GM21367 (cell line): ENCODE data around the gene SOX5.

Experiments used
- ATAC-seq: cut with Tn5 transposase; IDR thresholded peaks from one replicate; pipeline ENCODE4 v1.9.1; 2021; ENCODE audit not compliant: unreplicated experiment

SOX5 gene

DNA sequence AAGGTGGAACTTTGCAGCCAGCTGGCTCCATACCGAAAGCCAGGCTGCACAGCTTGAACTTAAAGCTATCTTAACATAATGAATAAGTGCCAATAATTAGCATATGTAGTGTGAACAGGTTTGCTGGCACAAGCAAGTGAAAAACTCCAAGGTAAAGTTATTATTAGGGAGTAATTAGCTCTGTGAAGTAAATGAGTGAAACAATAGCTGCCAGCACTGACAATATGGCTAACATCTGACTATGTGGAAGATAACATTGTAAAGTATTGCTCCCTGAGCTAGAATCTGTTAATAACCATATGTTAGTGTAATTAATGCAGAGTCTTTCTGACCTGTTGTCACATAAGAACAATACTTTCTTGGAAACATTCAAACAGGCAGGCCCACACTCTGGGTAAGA is 246.4 kb downstream of the SOX5 start:
- no peak for ATAC-seq

DNA sequence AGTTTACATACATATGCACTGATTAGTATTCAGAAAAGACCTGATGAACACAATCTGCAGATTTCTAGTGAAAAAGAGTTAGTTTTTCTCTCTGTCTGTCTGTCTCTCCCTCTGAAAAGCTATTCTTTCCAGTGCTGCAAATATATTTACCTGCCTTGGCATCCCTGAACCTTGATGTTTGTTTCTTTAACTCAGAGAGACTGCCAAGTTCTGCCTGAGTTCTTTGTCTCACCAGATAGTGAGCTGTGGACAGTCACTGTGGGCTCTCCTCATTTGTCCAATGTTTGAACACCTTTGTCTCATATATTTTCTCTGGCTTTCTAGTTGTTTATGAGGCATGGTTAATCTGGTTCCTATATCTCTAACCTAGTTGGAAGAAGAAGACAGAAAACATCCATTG is 250.4 kb downstream of the SOX5 start:
- ATAC-seq, result no peak

GRCh38 chr12:23694920-23695319 is 254.6 kb downstream of the SOX5 start:
- ATAC-seq, result no peak

GRCh38 chr12:23694307-23694706 is 255.2 kb downstream of the SOX5 start:
- no peak for ATAC-seq

GRCh38 chr12:23687947-23688346 is 261.5 kb downstream of the SOX5 start:
- no peak for ATAC-seq

DNA sequence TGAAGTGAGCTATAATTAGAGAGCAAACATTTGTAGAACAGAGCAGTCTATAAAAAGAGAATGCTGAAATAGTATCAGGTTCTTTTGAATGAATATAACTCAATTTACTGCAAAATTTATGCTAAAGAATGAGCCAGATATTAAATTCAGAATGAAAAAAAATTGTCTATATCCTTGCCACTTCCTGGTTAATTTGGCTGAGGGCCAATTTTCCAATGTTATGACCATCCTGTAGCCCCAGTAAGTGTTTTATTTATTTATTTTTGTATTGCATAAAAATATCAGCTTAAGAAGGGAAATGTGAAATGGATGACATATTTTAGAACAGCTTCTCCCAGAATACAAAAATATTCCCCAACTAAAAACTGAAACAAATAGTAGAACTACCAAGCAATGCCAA is 263.4 kb downstream of the SOX5 start:
- no peak for ATAC-seq

GRCh38 chr12:23684121-23684520 is 265.3 kb downstream of the SOX5 start:
- no peak for ATAC-seq

DNA sequence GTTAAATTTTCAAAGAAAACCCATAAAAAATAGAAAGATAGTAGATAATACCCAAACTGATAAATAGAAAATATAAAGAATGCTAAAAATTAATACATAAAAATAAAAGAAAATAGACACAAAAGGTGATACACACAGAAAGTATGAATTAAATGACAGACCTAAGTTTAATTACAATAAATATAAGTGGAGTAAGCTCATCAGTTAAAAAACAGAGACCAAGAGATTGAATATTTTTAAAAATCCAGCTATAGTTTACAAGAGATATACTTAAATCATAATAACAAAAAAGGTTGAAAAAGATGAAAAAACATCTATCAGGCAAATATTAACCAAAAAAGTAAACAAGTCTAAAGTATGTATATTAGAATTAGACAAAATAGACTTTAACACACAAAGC is 268.2 kb downstream of the SOX5 start:
- no peak for ATAC-seq

DNA sequence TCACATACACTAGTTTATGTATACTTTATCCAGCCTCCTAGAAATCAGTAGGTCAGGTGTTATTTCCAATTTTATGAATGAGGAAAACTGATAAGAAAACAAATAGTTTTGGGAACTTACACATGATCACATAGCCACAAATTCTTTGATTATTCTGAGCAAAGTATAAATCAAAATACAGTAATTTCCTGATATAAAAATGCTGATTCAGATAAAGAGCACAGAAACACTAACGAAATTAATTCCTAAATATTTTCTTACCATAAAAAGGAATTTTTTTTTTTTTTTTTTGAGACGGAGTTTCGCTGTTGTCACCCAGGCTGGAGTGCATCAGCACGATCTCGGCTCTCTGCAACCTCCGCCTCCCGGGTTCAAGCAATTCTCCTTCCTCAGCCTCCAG is 275.4 kb downstream of the SOX5 start:
- no peak for ATAC-seq

DNA sequence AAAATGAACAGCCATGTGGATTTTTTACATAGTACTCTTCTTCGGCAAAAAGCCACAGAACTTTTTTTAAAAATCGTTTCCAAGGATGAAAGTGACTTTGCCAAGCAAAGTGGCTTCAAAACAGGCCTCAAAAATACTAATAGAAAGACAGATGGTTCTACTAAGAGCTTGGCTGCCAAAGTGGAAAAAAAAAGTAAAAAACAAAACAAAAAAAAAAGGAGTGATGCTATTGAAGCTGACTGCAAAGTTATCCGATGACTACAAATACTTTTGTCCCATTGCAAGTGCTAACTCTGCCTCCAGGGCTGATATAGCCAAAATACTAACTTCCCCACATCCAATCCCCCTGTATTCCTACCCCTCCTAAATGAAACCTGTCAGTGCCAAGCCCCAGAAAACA is 277.6 kb downstream of the SOX5 start:
- no peak for ATAC-seq

- no peak for ATAC-seq
These were observed 278.8 kb downstream of the SOX5 start for GRCh38 chr12:23670684-23671083.

DNA sequence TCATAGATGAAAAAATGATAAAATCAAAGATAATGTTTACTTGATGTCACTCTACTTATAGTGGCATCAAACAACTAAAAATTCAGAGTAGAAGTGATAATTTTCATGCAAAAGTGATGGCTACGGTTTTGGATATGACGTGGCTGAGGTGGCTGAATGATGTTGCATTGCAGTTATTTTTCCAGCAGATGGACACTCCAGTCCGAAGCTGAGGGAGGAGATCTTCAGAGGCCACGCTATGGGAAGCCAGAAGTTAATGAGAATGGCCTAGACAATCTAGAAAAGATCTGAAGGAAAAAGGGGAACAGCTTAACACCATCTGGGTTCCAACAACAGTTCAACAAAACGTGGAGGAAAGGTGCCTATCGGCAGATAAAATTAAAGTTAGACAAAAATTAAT is 279.8 kb downstream of the SOX5 start:
- ATAC-seq, result no peak

GRCh38 chr12:23666866-23667265 is 282.6 kb downstream of the SOX5 start:
- no peak for ATAC-seq

DNA sequence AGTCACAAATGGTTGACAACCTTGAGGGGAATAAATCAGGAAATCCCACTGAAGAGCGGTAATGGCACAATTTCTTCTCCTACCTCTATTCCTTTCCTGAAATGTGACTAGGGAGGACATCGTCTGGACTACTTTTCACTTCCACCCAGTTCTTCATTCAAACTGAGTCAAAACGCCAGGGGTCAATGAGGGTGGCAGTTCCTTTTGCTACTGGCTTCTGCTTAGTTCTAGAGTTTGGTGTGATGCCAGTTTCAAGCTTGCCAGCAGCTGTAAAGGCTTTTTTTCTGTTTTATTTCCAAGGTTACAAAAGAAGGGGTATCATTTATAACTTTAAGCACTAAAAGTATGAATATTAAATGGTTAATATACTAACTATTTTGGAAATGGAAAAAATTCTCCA is 286.5 kb downstream of the SOX5 start:
- no peak for ATAC-seq

DNA sequence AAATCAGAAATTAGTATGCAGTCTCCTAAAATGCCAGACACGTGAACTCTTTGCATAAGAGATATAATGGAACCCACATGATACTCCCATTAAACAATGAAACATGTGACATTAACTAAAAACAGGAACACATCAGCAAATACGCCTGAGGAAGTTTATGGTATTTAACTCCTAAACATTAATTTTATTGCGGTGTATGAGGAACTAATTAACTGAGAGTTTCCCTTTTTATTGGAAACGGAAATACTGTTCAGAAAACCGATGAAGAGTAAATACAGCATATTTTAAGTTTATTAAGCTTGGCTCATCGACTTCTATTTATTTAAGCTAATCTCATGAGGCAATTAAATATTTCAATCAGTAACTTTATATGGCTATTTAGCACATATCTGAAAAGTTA is 290.3 kb downstream of the SOX5 start:
- ATAC-seq, result no peak

DNA sequence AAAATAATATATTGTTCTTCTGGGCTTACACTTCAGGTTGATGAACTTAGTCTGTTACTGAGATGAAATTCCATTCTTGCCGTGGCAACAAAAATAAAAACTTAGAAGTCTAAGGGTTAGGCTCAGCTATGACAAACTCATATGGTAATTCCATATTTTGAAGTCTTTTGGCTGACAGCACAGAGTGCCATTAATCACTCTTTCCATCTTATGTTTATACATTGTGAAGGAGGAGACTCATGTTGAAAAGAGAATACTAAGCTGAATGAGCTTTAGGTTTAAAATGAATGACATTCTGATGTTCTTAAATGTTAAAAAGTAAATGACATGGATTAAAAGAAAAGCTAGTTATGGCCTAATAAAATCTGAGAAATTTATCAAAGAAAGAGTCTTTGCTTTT is 291.9 kb downstream of the SOX5 start:
- no peak for ATAC-seq

- ATAC-seq, result no peak
These were observed 293.6 kb downstream of the SOX5 start for GRCh38 chr12:23655884-23656283.

- ATAC-seq, result no peak
These were observed 294.4 kb downstream of the SOX5 start for GRCh38 chr12:23655112-23655511.

GRCh38 chr12:23648546-23648945 is 300.9 kb downstream of the SOX5 start:
- ATAC-seq, result no peak

- no peak for ATAC-seq
These were observed 308.7 kb downstream of the SOX5 start for GRCh38 chr12:23640754-23641153.

- ATAC-seq, result no peak
These were observed 315.1 kb downstream of the SOX5 start for GRCh38 chr12:23634344-23634743.

- ATAC-seq, result no peak
These were observed 317.6 kb downstream of the SOX5 start for GRCh38 chr12:23631786-23632377.

DNA sequence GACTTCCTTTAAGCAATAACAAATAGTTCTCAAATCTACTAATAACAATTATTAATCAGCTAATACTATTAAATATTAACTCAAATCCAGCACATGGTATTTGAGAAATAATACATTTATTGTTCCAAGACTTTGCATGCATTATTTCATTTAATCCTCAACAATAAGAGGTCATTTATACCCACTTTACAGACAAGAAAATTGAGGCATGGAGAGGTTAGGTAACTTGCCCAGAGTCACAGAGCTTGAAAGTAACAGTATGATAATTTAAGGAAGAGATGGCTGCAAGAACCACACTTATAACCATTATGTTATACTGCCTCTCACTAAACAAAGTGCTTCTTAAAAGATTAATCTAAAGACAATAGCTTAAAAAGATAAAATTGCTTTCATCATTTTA is 318.9 kb downstream of the SOX5 start:
- ATAC-seq, result no peak

DNA sequence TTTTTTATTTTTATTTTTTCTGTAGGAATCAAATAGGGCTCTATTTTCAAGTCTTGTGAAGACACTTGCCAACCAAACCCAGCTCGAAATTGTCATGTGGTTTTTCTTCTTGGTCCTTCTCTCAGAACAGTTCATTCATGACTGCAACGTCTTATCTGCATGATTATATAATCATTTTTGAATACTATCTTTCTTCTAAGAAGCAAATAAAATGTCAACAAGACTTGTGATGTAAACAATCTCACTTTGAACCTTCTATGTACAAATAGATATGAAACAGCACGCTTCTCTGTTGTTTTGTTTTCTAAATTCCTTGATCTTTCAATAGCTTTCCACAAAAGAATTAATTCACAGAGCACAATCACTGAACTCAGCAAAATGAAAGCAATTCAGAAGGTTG is 320.7 kb downstream of the SOX5 start:
- ATAC-seq, result no peak
